GM12878 (cell line): ENCODE data around the gene PCARE. TPM values are rescaled to one million over a fixed set of nuclear protein-coding genes. Genes with fewer than 3 reads are reported as not detected.

ENCODE experiments used
- ATAC-seq: fragments of 200-7000 bp; cut with Tn5 transposase; 3 replicates; pipeline ENCODE4 v1.9.1; 2020; ENCODE audit warnings: mild to moderate bottlenecking, moderate library complexity
- BruUV-seq: library from RNA; stranded (reverse); fragments of 400-500 nt; replicated peaks from 2 replicates; lab custom pipeline; 2021; lab: Mats Ljungman, UMichigan
- CTCF ChIA-PET: fragments of 300-600 bp; sonication (Branson Sonifier 250); formaldehyde crosslinking; extraction: SDS; loops from one replicate; lab custom pipeline; 2021; ENCODE audit warnings: inconsistent platforms; lab: Yijun Ruan, JAX
- POLR2A ChIA-PET: fragments of 350-600 bp; formaldehyde crosslinking; extraction: SDS; loops from one replicate; lab custom pipeline; 2021; ENCODE audit warnings: inconsistent platforms; lab: Charles Lee
- RAD21 ChIA-PET: fragments of 300-600 bp; sonication (Branson Sonifier 250); formaldehyde crosslinking; loops from one replicate; lab custom pipeline; 2023; ENCODE audit warnings: antibody characterized with exemption; ENCODE audit not compliant: unreplicated experiment; lab: Charles Lee
- SMC1A ChIA-PET: fragments of 300-600 bp; sonication (Branson Sonifier 250); formaldehyde crosslinking; loops from one replicate; lab custom pipeline; 2023; ENCODE audit not compliant: unreplicated experiment, uncharacterized antibody; lab: Charles Lee
- DNase-seq: peaks from one replicate; pipeline ENCODE4 v3.0.0-alpha.2; 2011; ENCODE audit warnings: low read depth, low spot score
- FAIRE-seq: peaks from 3 replicates; lab custom pipeline; 2011; peaks lifted over from hg19 to GRCh38; lab: Jason Lieb, UNC
- H2AFZ ChIP-seq: 2 replicates; pipeline ENCODE4 v1.6.0; 2011; ENCODE audit warnings: low read depth, low read length, control low read depth; ENCODE audit not compliant: control insufficient read depth
- H3K27ac ChIP-seq: 2 replicates; pipeline ENCODE4 v1.5.1; 2011; ENCODE audit warnings: control low read depth; ENCODE audit not compliant: control insufficient read depth, insufficient read depth
- H3K27me3 ChIP-seq, 2 experiments: replicated peaks in 1 of 2; 2 replicates each; pipeline versions ENCODE4 v1.6.0 to v1.6.1; 2011; ENCODE audit warnings: low read length in 1 of 2; ENCODE audit not compliant: control insufficient read depth in 2 of 2, insufficient read depth in 2 of 2
- H3K36me3 ChIP-seq, 2 experiments: 2 replicates each; pipeline ENCODE4 v1.5.1; 2011; ENCODE audit warnings: low read length in 1 of 2; ENCODE audit not compliant: control insufficient read depth in 2 of 2, insufficient read depth in 2 of 2
- H3K4me1 ChIP-seq: 2 replicates; pipeline ENCODE4 v1.6.1; 2011; ENCODE audit warnings: mild to moderate bottlenecking, low read length, moderate library complexity, mixed read lengths; ENCODE audit not compliant: control insufficient read depth, insufficient read depth
- H3K4me2 ChIP-seq: 2 replicates; pipeline ENCODE4 v1.6.0; 2011; ENCODE audit warnings: control low read depth; ENCODE audit not compliant: control insufficient read depth, insufficient read depth
- H3K4me3 ChIP-seq: fragments of 200-600 bp; sonication (generic); 2 replicates; pipeline ENCODE4 v1.5.1; 2016
- H3K79me2 ChIP-seq: 2 replicates; pipeline ENCODE4 v1.6.0; 2011; ENCODE audit warnings: low read length; ENCODE audit not compliant: control insufficient read depth, insufficient read depth
- H3K9ac ChIP-seq: 2 replicates; pipeline ENCODE4 v1.8.0; 2011; ENCODE audit warnings: low read length, control low read depth, mixed read lengths; ENCODE audit not compliant: control insufficient read depth, insufficient read depth
- H3K9me3 ChIP-seq: replicated peaks from 3 replicates; pipeline ENCODE4 v1.5.1; 2011; ENCODE audit warnings: mild to moderate bottlenecking, low read length; ENCODE audit not compliant: control insufficient read depth, insufficient read depth
- H4K20me1 ChIP-seq: 2 replicates; pipeline ENCODE4 v1.6.0; 2011; ENCODE audit not compliant: control insufficient read depth, insufficient read depth
- ASH2L ChIP-seq: fragments of 300-600, 200-600 bp; sonication (generic); IDR thresholded peaks from 2 replicates; pipeline ENCODE4 v1.6.1; 2017; ENCODE audit warnings: low read depth, mild to moderate bottlenecking, borderline replicate concordance
- BACH1 ChIP-seq: fragments of 450-650 bp; IDR thresholded peaks from 2 replicates; pipeline ENCODE4 v1.6.1; 2017; ENCODE audit warnings: mild to moderate bottlenecking, borderline replicate concordance
- BHLHE40 ChIP-seq, 2 experiments: fragments of 450-650 bp in 1 of 2; IDR thresholded peaks; 2 replicates each; pipeline ENCODE4 v1.6.1; 2011 to 2017; ENCODE audit warnings: low read depth in 2 of 2, borderline replicate concordance in 1 of 2, improper control_type of control experiment in 1 of 2, low read length in 1 of 2, mild to moderate bottlenecking in 1 of 2
- CHD2 ChIP-seq: IDR thresholded peaks from 2 replicates; pipeline ENCODE4 v1.6.1; 2011; ENCODE audit warnings: low read depth, low read length, improper control_type of control experiment, borderline replicate concordance
- CREB1 ChIP-seq: IDR thresholded peaks from 2 replicates; pipeline ENCODE4 v1.6.1; 2012; ENCODE audit warnings: low read depth, mild to moderate bottlenecking, inconsistent platforms
- HSF1 ChIP-seq: fragments of 150-350 bp; IDR thresholded peaks from 2 replicates; pipeline ENCODE4 v1.6.1; 2014; ENCODE audit warnings: mild to moderate bottlenecking, low read depth, low read length
- MAX ChIP-seq: IDR thresholded peaks from 2 replicates; pipeline ENCODE4 v1.6.1; 2012; ENCODE audit warnings: low read depth, low read length, improper control_type of control experiment
- NRF1 ChIP-seq: conservative IDR thresholded peaks from 2 replicates; pipeline ENCODE4 v1.6.1; 2011; ENCODE audit warnings: mild to moderate bottlenecking, low read depth, low read length, improper control_type of control experiment
- POLR2AphosphoS5 ChIP-seq: IDR thresholded peaks from 2 replicates; pipeline ENCODE4 v1.6.1; 2011; ENCODE audit warnings: mild to moderate bottlenecking, low read length, inconsistent platforms
- SIN3A ChIP-seq: IDR thresholded peaks from 2 replicates; pipeline ENCODE4 v1.6.1; 2012; ENCODE audit warnings: low read depth, low read length, improper control_type of control experiment
- SKIL ChIP-seq: fragments of 450-650 bp; IDR thresholded peaks from 2 replicates; pipeline ENCODE4 v1.6.1; 2017; ENCODE audit warnings: mild to moderate bottlenecking, low read depth, inconsistent platforms; ENCODE audit not compliant: poor library complexity, severe bottlenecking
- SPI1 ChIP-seq: IDR thresholded peaks from 2 replicates; pipeline ENCODE4 v1.6.1; 2011; ENCODE audit warnings: low read depth, mild to moderate bottlenecking, low read length, moderate library complexity, borderline replicate concordance; ENCODE audit not compliant: insufficient read depth
- USF1 ChIP-seq: IDR thresholded peaks from 2 replicates; pipeline ENCODE4 v1.6.1; 2011; ENCODE audit warnings: borderline replicate concordance, low read depth, mild to moderate bottlenecking, moderate library complexity, mixed read lengths, low read length; ENCODE audit not compliant: insufficient read depth; ENCODE audit errors: extremely low read length
- ZNF384 ChIP-seq: IDR thresholded peaks from 2 replicates; pipeline ENCODE4 v1.6.1; 2012; ENCODE audit warnings: low read depth, mild to moderate bottlenecking, low read length, improper control_type of control experiment, borderline replicate concordance
- ZNF622 ChIP-seq: fragments of 450-650 bp; IDR thresholded peaks from 2 replicates; pipeline ENCODE4 v1.6.1; 2017; ENCODE audit warnings: mild to moderate bottlenecking, inconsistent platforms
- WGBS: methylation state at CpG from one replicate; pipeline ENCODE4 v1.1.6; 2016; ENCODE audit warnings: low lambda C conversion rate; ENCODE audit not compliant: insufficient replicate concordance, insufficient coverage; ENCODE audit errors: missing lambda C conversion rate; 5-methylcytosine and 5-hydroxymethylcytosine counted together
- in situ Hi-C: fragments of 300-500 bp; cut with MboI; formaldehyde crosslinking; loops from 9 replicates; pipeline ENCODE4 v1.14.3; 2018; ENCODE audit warnings: mixed read lengths
- intact Hi-C: fragments of 100-400 bp; cut with micrococcal nuclease; formaldehyde crosslinking; loops from one replicate; pipeline ENCODE4 v1.14.2; 2022; ENCODE audit not compliant: unreplicated experiment
- polyA plus RNA-seq, 11 experiments: library from polyadenylated mRNA; depleted of rRNA in 4 of 11; unstranded in 6 of 11; stranded (reverse) in 5 of 11; fragments of >200 nt; fragmentation: Nextera tagmentation in 4 of 11; fragmentation: Illumina TruSeq in 1 of 11; extraction: Ambion mirVana in 4 of 11; extraction: Trizol in 1 of 11; gene quantifications; 1 replicate in 1 of 11; 2 replicates in 10 of 11; pipeline versions ENCODE4 v1.2.1 to v1.2.3, GENCODE V29; 2011 to 2016; ENCODE audit warnings: inconsistent platforms in 2 of 11, missing spikeins in 2 of 11, low read depth in 1 of 11
- total RNA-seq, 4 experiments: library from RNA; depleted of rRNA in 3 of 4; stranded (reverse); fragments of >200 nt in 3 of 4; fragmentation: Illumina TruSeq in 1 of 4; extraction: Trizol in 1 of 4; gene quantifications; 2 replicates each; pipeline versions ENCODE4 v1.2.1 to v1.2.3, GENCODE V29; 2013 to 2021

PCARE gene
- total and polyA plus RNA-seq, 10 of the 15 experiments (the other 5 are each of a cell fraction or from before 2014, with no cell fraction given) = 0.04 to 0.08 (median 0.06) TPM; not detected in 5

GRCh38 chr2:29072971-29073725 lies 1.2 kb downstream of the PCARE start:
- Histone ChIP-seq H4K20me1 (no peaks in the 10 kb centered on the region), H3K4me2 (no peak overlapping the region), H3K9ac (no peak overlapping the region), H3K4me3 (no peak overlapping the region), H3K36me3 (no peaks in the 10 kb centered on the region), H3K9me3 (no peaks in the 10 kb centered on the region), H3K79me2 (no peaks in the 10 kb centered on the region), H3K4me1 (peaks cover 3% of the 10 kb centered on the region; the same call in 1 of the 2 replicates), H3K27ac (no peak overlapping the region), H2AFZ (no peak overlapping the region), H3K27me3 (no peaks in the 10 kb centered on the region)
- SMC1A ChIA-PET = interaction anchor here (1.0 to 1.6 kb wide), 2 partner anchors 10 to 20 kb away, joined by 4 to 5 read pairs; no protein-coding TSS in a partner anchor
- POLR2A ChIA-PET = no interaction called here
- WGBS = 75% methylated on average over 12 of the region's 12 CpGs
- RAD21 ChIA-PET = interaction anchor here (1.3 kb wide), 1 partner anchor 10 kb away, joined by 4 read pairs; no protein-coding TSS in a partner anchor
- DNase-seq = no peak
- CTCF ChIA-PET = interaction anchor here (1.0 kb wide), 1 partner anchor 33 kb away, joined by 3 read pairs; no protein-coding TSS in a partner anchor
- BruUV-seq = no TSS peak
- no peak for TF ChIP-seq SPI1
- TF ChIP-seq SKIL = no peak
- TF ChIP-seq USF1 = no peak
- no peak for TF ChIP-seq BHLHE40 (IDR thresholded peaks at IDR 0.05; ENCODE audit: borderline replicate concordance in 1 of 2, low read depth in 2 of 2, low read length in 1 of 2)
- no peak for TF ChIP-seq ASH2L
- no peak for TF ChIP-seq BACH1
- no peak for TF ChIP-seq POLR2AphosphoS5
- TF ChIP-seq MAX = no peak
- no peak for TF ChIP-seq ZNF384
- no peak for TF ChIP-seq NRF1
- no peak for TF ChIP-seq ZNF622
- no peak for TF ChIP-seq HSF1
- TF ChIP-seq CHD2 = no peak
- no peak for TF ChIP-seq CREB1
- no peak for TF ChIP-seq SIN3A
- FAIRE-seq = no peak
- in situ Hi-C loops (no loop called here), intact Hi-C loops (loop anchor here (5.0 kb wide), 1 partner anchor 39 kb away; no protein-coding TSS in a partner anchor)
- ATAC-seq = no peak; the same call in 2 of the 3 replicates
